ENCODE results near the gene LZTR1.

GRCh38 chr22:20965888-20966855 is 15.9 kb upstream of the LZTR1 start:
- no peak for TF ChIP-seq POLR2A (IDR thresholded peaks at IDR 0.05)
- TF ChIP-seq POLR2AphosphoS5 (IDR thresholded peaks at IDR 0.05): no peak
- no peak for TF ChIP-seq CTCF (IDR thresholded peaks at IDR 0.05)
- no peak for TF ChIP-seq EP300 (IDR thresholded peaks at IDR 0.05)
